GM20000 (cell line): Measurements from ENCODE around the gene GBGT1.

ENCODE experiments used
- DNase-seq: peaks from one replicate; pipeline ENCODE4 v3.0.0; 2012; ENCODE audit warnings: low spot score
- CTCF ChIP-seq: IDR thresholded peaks from 2 replicates; pipeline ENCODE4 v1.5.1; 2012; ENCODE audit warnings: mild to moderate bottlenecking, control low read depth; ENCODE audit errors: extremely low read depth, missing control alignments

The GBGT1 gene

DNA sequence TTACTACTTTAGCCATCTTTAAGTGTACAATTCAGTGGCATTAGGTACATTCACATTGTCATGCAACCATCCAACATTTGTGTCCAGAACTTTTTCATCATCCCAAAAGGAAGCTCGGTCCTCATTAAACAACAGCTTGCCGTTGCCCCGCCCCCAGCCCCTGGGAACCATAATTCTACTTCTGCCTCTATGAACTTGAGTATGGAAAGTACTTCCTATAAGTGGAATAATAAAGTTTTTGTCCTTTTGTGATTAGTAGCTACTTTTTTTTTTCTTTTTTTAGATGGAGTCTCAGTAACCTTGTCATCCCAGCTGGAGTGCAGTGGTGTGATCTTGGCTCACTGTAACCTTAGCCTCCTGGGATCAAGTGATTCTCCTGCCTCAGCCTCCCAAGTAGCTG lies 5.0 kb downstream of the GBGT1 start:
- no peak for TF ChIP-seq CTCF
- no peak for DNase-seq

DNA sequence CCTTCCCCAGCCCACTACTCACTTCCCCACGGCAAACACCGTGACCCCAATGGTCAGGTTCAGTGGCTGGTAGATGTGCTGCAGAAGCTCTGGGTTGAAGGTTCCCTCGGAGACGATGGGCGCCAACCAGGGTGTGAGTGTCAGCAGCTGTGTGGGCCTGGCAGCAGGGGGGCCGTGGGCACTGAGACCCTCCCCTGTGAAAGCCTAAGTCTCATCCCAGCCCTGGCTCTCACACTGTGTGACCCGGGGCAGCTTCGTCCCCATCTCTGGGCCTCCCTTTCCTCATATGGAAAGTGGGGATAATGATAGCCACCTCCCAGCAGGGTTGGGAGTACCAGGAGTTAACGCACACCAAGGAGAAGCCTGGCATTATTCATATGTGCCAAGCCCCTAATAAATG lies 8.6 kb downstream of the GBGT1 start:
- TF ChIP-seq CTCF: no peak
- no peak for DNase-seq

DNA sequence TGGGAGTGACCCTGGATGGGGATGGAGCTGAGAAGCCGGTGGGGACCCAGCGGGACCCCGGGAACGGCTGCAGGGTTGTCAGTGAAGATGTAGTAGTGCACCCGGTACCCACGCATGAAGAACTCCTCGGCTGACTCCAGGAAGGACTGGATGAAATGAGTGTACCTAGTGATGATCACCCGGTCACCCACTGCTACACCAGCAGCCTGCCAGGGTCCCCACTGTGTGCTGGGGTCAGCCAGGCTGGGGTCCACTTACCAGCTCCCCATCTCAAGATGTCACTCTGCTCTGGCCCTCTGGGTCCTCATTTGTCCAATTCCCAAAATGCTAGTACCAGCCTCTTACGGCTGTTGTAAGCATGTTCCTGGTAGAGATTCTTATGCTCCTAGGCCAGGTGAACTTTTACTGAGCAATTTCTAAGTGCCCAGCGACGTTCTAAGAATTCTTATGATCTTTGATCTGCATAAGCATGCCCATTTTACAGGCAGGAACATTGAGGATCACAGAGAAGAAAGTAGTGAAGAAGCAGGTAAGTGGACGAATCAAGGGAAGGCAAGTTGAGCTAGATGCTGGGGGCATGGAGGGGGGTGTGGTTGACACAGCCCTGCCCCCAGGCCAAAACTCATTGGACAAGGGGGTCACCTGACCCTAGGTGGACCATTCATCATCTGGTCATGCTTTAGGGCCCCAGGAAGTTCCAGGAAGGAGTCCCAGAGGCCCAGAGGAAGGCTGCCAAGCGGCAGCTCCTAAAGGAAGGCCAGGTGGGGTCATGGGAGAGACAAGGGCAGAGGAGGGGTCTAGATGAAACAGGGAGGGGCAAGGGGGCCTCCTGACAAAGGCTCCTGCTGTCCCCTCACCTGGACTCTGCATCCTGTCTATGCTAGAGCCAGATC lies 9.4 kb downstream of the GBGT1 start:
- TF ChIP-seq CTCF: no peak
- no peak for DNase-seq

DNA sequence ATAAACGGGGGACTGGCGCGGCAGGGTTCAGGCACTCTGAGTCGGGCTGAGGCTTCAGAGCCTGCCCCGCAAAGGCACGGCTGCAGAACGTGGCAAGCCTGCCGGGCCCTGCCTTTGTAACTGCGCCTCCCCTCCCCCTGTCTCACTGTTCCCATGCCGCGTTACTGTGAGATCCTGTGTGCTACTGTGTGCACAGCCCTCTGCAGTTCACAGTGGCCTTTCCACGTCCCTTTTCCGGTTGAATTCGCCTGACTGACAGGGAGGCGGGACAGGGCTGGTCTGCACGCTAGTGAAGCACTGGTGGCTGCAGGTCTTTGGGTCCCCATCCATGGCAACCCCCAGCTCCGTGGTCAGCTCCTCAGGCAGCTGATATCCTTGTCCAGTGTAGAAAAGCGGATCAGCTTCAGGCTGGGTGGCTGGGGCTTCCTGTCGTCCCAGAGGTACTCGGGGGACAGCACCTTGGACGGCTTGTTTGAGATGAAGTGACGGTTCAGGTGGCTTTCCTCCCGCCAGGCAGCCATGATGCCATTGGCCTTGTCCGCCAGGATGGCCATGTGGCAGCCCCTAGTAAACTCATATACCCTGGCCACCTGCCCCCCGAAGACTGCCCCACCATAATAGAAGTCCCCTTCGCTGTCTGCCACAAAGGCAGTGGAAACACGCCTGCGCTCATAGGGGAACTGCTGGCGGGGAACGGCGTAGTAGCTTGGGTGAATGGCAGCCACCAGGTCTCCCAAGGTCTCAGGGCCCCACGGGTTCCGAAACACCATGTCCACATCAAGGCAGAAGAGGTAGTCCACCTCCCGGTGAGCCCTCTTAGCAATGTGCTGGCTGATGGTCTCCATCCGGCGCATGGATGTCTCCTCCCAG lies 10.3 kb downstream of the GBGT1 start:
- no peak for TF ChIP-seq CTCF
- DNase-seq: no peak

DNA sequence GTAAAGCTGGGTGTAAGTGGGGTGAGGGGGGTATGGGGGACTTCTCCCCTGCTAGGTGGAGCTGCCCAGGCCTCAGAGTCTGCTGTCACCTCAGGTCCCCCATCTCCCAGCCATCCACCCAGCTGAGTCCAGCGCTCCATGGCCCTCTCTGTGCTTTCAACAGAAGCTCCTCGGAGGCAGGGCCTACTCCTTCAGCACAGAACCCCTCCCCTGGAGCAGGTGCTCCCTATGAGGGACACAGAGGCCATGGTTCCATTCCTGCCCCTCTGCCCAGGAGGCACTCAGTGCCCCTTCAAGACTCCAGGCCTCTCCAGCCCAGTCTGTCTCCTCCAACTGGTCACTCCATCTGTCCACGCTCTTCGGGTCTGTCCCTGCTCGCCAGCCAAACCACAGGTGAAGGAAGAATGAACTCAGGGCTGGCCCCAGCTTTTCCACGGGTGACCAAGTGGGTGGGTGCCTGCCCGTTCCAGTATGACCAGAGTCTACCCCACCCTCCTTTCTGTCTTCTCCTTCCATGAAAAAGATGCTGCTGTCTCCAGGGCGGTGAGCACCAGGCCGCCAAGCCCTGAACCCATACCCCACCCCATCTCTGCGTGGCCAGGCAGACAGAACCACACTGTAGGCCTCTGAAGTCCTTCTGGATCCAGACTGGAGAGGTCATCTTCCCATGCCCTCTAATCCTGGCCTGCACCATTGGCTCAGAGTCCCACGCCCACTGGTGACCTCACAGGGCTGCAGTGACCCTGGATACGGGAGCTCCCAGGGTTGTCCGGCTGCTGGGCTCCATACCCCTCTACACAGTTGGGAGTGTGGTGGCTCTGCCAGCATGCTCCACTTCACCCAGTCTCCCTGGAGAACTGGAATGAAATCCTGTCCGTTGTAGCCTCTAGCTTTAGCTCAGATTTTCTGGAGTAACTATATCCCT lies 11.9 kb downstream of the GBGT1 start:
- DNase-seq: no peak
- TF ChIP-seq CTCF: no peak

DNA sequence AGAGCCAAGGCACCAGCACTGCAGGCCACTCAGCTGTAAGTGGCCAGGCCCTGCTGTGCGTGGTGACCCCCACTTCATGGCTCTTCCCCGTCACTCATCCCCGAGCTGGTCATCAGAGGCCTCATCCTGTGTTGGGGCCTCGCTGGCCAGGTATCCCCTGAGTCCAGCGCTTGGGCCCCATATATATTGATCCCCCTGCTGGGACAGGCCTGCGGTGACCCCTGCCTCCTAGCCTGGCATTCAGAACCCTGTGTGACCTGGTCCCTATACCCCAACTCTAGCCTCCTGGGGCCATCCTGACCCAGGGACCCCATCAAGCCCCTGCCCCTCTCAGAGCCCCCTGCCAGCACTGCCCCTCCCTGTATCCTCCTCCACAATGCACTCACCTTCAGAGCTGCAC lies 12.7 kb downstream of the GBGT1 start:
- DNase-seq: no peak
- no peak for TF ChIP-seq CTCF
